BLaER1 (cell line): ENCODE data around the gene UBE2J1.
"Not testable (repeated sequence)": the region's sequence is repeated elsewhere in the genome, so short reads cannot be mapped to it uniquely, and the experiment has no call there.

Experiments
- H3K27ac ChIP-seq: shearing (Covaris generic); formaldehyde crosslinking; 2 replicates; pipeline ENCODE4 v1.8.1; 2022
- H3K27me3 ChIP-seq: shearing (Covaris generic); formaldehyde crosslinking; 2 replicates; pipeline ENCODE4 v1.8.1; 2022
- H3K36me3 ChIP-seq: shearing (Covaris generic); formaldehyde crosslinking; 2 replicates; pipeline ENCODE4 v1.8.1; 2022
- H3K4me1 ChIP-seq: shearing (Covaris generic); formaldehyde crosslinking; 2 replicates; pipeline ENCODE4 v1.8.1; 2022
- H3K4me2 ChIP-seq: shearing (Covaris generic); formaldehyde crosslinking; 2 replicates; pipeline ENCODE4 v1.8.1; 2022
- H3K4me3 ChIP-seq: shearing (Covaris generic); formaldehyde crosslinking; 2 replicates; pipeline ENCODE4 v1.8.1; 2022
- H3K9ac ChIP-seq: shearing (Covaris generic); formaldehyde crosslinking; 2 replicates; pipeline ENCODE4 v1.8.1; 2022
- H3K9me3 ChIP-seq: shearing (Covaris generic); formaldehyde crosslinking; 2 replicates; pipeline ENCODE4 v1.8.1; 2022
- H4K20me1 ChIP-seq: shearing (Covaris generic); formaldehyde crosslinking; 2 replicates; pipeline ENCODE4 v1.8.1; 2022
- Cebpa-rat ChIP-seq: shearing (Covaris generic); IDR thresholded peaks from 2 replicates; pipeline ENCODE4 v1.8.1; 2022

UBE2J1 gene, protein sequence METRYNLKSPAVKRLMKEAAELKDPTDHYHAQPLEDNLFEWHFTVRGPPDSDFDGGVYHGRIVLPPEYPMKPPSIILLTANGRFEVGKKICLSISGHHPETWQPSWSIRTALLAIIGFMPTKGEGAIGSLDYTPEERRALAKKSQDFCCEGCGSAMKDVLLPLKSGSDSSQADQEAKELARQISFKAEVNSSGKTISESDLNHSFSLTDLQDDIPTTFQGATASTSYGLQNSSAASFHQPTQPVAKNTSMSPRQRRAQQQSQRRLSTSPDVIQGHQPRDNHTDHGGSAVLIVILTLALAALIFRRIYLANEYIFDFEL

DNA sequence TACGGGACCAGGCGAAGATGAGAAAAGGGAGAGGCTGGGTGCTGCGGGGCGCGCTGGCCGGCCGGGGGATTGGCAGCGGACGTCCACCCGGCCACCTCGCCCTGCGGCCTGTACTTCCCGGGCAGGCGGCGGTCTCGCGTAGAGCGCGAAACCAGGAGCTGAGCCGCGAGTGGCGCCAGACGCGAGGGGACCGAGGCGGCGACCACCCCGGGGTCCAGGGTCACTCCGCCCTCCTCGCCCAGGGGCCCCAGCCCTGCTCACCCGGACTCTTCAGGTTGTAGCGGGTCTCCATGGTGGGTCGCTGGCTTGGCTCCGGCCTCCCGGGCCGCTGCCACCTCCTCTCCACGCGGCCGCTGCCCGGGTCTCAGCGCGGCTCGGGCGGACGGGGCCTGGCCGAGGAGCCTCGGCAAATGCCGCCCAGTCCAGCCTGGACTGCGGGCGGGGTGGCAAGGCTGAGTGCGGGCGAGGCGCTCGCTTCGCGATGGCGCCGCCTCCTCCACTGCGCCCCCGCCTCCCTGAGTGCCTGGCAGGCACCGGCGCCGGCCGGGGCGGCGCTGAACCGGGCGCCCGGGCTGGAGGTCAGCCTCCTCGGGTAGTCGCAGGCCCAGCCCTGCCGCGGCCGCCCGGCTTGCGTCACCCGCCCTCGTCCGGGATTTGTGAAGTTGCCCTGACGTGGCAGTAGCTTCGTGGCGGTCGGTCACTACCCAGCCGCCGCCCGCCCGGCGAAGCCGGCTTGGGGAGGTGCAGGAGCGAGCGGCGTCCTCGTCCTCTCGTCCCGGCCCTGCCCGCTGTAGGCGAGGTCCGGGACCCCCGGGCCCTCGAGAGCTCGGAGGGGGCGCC lies at the start of gene UBE2J1:
Gene UBE2J1, minus strand, starts transcription at position 445 of the 840 bp plus-strand sequence. Its CDS starts 153 bp downstream, at position 292.
- Histone ChIP-seq H3K4me1 (peaks cover 58% of the 10 kb centered on the region), H3K36me3 (no peaks in the 10 kb centered on the region; the same call in 1 of the 2 replicates), H3K4me3 (peak within 1 kb of the TSS; percentile 79), H3K27ac (peak within 1 kb of the TSS; percentile 98), H3K9ac (peak within 1 kb of the TSS; percentile 97), H4K20me1 (peaks cover 19% of the 10 kb centered on the region), H3K9me3 (no peaks in the 10 kb centered on the region), H3K27me3 (no peaks in the 10 kb centered on the region), H3K4me2 (peak within 1 kb of the TSS; percentile 78)
- peak; percentile 44; the same call in 1 of the 2 replicates for TF ChIP-seq Cebpa-rat

DNA sequence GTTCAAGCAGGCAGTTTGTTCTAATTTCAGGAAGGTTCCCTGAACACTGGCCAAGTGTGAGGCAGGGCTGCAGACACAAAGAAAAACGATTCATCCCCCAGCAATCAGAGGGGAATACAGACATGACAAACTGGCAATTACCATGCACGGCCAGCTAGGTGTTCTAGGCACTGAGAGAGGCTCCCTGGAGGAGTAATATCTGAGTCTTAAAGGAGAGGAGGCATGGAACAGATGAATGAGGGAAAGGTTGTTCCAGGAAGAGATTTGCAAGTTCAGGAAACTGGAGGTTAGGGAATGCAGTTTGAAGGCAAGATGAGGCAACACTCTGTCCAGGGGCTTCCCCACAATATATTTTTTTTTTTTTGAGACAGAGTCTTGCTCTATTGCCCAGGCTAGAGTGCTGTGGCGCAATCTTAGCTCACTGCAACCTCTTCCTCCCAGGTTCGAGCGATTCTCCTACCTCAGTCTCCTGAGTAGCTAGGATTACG lies 48.4 kb upstream of the UBE2J1 start:
- no peak for TF ChIP-seq Cebpa-rat
- H3K9me3 ChIP-seq, result no peaks in the 10 kb centered on the region
- H3K4me1 ChIP-seq, result peaks cover 19% of the 10 kb centered on the region

DNA sequence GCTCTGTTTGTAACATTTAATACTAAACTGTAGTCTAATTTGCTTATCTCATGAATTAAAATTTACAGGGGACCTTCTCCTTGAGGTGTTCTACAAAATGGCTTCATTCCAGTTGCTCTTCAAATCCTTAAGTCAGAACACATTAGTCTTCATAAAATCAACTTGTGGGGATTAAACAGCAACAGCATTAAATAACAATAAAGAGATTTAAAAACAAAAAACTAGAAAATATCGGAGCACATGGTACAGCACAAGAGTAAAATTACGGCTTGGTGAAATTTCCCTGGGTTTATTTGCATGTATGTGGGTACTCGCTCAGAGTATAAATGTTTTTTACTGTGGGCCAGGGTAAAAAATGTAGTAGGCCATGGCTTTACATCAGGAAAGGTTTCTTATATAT lies 47.5 kb upstream of the UBE2J1 start:
- H3K9ac ChIP-seq, result no peak overlapping the region
- H3K27ac ChIP-seq, result no peak overlapping the region
- H3K4me3 ChIP-seq, result no peak overlapping the region
- no peaks in the 10 kb centered on the region for H3K9me3 ChIP-seq
- H3K4me1 ChIP-seq, result peaks cover 18% of the 10 kb centered on the region
- H3K27me3 ChIP-seq, result no peaks in the 10 kb centered on the region
- no peak for TF ChIP-seq Cebpa-rat
- H3K4me2 ChIP-seq, result no peak overlapping the region
- peaks cover 48% of the 10 kb centered on the region for H4K20me1 ChIP-seq
- no peaks in the 10 kb centered on the region for H3K36me3 ChIP-seq

More for the DNA sequence above, 48.4 kb upstream of the UBE2J1 start:
- Histone ChIP-seq H3K36me3 (no peaks in the 10 kb centered on the region), H4K20me1 (peaks cover 56% of the 10 kb centered on the region), H3K27ac (no peak overlapping the region), H3K4me3 (no peak overlapping the region), H3K9ac (no peak overlapping the region), H3K4me2 (no peak overlapping the region), H3K27me3 (no peaks in the 10 kb centered on the region)

DNA sequence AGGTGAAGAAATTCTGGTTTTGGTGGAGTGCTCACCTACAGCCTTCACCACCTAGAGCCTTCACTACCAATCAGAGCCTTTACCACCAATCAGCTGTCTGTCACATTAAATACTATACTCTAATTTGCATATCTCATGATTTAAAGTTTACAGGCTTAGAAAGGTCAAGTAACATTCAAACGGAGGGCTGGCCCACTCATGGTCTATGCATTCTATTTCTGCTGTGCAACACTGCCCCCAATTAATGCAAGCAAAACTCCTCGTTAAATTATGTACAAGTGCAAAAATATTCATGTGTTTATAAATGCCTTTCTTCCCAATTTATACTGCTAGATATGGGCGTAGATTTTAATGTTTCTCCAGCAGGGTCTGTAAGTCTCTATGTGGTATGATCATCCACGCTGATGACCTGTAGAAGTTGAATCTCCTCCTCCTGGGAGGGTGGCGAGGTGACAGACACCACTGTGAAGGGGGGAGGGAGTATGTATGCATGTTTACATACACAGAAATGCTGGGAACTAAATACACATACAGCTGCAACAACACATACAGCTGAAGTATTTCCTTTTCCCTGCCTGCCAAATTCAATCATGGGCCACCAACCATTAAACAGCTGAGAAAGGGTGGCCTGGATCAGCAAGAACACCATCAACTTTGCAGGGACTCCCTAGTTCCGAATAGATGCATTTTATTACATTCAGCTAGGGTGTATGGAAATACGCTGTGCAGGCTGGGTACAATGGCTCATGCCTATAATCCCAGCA lies 46.4 kb upstream of the UBE2J1 start:
- Histone ChIP-seq H3K4me2 (no peak overlapping the region), H4K20me1 (peaks cover 40% of the 10 kb centered on the region)

DNA sequence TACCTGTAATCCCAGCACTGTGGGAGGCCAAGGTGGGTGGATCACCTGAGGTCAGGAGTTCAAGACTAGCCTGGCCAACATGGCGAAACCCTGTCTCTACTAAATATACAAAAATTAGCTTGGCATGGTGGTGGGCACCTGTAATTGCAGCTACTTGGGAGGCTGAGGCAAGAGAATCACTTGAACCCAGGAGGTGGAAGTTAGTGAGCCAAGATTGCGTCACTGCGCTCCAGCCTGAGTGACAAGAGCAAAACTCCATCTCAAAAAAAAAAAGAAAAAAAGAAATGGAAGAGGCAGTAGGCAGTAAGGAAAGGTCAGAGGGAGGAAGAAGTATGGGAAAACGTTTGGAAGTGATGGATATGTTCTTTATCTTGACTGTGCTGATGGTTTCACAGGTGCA lies 45.4 kb upstream of the UBE2J1 start:
- not testable (repeated sequence) for H3K27ac ChIP-seq, H3K36me3 ChIP-seq, H3K9me3 ChIP-seq, H3K27me3 ChIP-seq, H3K4me2 ChIP-seq, H3K4me3 ChIP-seq, H3K9ac ChIP-seq
- Histone ChIP-seq H3K4me1 (peaks cover 18% of the 10 kb centered on the region), H4K20me1 (peaks cover 36% of the 10 kb centered on the region)

More for the DNA sequence above, 46.4 kb upstream of the UBE2J1 start:
- Histone ChIP-seq H3K4me1 (peaks cover 18% of the 10 kb centered on the region), H3K9me3 (no peaks in the 10 kb centered on the region), H3K27ac (no peak overlapping the region), H3K36me3 (no peaks in the 10 kb centered on the region), H3K9ac (no peak overlapping the region), H3K27me3 (no peaks in the 10 kb centered on the region), H3K4me3 (no peak overlapping the region)
- TF ChIP-seq Cebpa-rat, result no peak

DNA sequence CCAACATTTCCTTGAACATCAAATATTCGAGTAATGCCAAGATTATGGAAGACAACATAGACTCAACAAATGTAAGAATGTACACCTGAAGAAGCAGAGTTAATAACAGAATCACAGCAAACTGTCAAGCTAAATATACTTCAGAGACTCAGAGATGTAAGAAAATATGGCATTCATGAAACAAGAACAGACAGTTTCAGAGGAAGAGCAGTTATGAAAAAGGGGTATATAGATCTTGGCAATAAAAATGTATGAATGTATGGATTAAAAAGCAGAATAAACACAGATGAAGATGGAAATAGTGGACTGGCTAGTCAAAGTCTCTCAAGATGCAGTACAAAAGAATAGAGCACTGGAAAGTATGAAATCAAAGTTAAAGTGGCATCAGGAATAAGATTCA lies 41.1 kb upstream of the UBE2J1 start:
- H3K9ac ChIP-seq, result no peak overlapping the region
- H3K27me3 ChIP-seq, result no peaks in the 10 kb centered on the region
- H3K4me3 ChIP-seq, result no peak overlapping the region
- H4K20me1 ChIP-seq, result peaks cover 13% of the 10 kb centered on the region; the same call in 1 of the 2 replicates
- H3K4me1 ChIP-seq, result no peaks in the 10 kb centered on the region
- TF ChIP-seq Cebpa-rat, result no peak
- no peaks in the 10 kb centered on the region for H3K9me3 ChIP-seq
- peaks cover 5% of the 10 kb centered on the region; the same call in 1 of the 2 replicates for H3K36me3 ChIP-seq
- no peak overlapping the region for H3K4me2 ChIP-seq
- no peak overlapping the region for H3K27ac ChIP-seq

DNA sequence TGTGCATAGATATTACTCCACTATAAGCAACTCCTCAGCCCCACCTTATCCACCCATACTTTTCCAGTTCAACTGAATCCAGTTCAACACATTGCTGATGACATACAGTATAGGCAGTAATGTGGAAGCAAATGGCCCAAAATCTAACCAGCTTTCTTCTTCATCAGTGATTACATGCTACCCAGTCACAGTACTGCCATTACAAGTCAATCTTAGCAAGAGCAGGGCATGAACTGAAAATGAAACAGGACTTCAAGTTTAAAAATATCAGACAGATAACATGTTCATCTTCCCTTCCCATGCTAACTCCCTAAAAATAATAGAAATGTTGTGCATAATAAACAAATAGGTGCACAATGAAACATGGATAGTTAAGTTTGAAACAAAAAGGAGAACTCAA lies 40.3 kb upstream of the UBE2J1 start:
- Histone ChIP-seq H3K27ac (no peak overlapping the region), H3K4me2 (no peak overlapping the region), H3K4me3 (no peak overlapping the region), H3K9me3 (no peaks in the 10 kb centered on the region), H4K20me1 (peaks cover 20% of the 10 kb centered on the region), H3K27me3 (no peaks in the 10 kb centered on the region), H3K36me3 (peaks cover 5% of the 10 kb centered on the region; the same call in 1 of the 2 replicates), H3K9ac (no peak overlapping the region), H3K4me1 (peaks cover 4% of the 10 kb centered on the region; the same call in 1 of the 2 replicates)
- TF ChIP-seq Cebpa-rat, result no peak

DNA sequence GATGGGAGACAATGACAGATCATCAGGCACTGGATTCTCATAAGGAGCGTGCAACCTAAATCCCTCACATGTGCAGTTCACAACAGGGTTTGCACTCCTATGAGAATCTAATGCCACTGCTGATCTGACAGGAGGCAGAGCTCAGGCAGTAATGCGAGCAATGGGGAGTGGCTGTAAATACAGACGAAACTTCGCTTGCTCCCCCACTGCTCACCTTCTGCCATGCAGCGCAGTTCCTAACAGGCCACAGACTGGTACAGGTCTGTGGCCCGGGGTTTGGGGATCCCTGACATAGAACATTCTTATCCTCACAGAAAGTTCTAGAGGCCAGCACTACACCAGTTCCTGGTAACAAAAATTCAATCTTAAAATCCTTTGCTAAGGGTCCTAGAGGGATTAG lies 36.3 kb upstream of the UBE2J1 start:
- H3K36me3 ChIP-seq, result peaks cover 30% of the 10 kb centered on the region
- H3K27me3 ChIP-seq, result no peaks in the 10 kb centered on the region
- H3K4me2 ChIP-seq, result no peak overlapping the region
- H3K9me3 ChIP-seq, result no peaks in the 10 kb centered on the region
- peaks cover 10% of the 10 kb centered on the region; the same call in 1 of the 2 replicates for H3K4me1 ChIP-seq
- H3K4me3 ChIP-seq, result no peak overlapping the region
- no peak overlapping the region for H3K27ac ChIP-seq
- no peak for TF ChIP-seq Cebpa-rat
- no peak overlapping the region for H3K9ac ChIP-seq
- peaks cover 26% of the 10 kb centered on the region for H4K20me1 ChIP-seq

DNA sequence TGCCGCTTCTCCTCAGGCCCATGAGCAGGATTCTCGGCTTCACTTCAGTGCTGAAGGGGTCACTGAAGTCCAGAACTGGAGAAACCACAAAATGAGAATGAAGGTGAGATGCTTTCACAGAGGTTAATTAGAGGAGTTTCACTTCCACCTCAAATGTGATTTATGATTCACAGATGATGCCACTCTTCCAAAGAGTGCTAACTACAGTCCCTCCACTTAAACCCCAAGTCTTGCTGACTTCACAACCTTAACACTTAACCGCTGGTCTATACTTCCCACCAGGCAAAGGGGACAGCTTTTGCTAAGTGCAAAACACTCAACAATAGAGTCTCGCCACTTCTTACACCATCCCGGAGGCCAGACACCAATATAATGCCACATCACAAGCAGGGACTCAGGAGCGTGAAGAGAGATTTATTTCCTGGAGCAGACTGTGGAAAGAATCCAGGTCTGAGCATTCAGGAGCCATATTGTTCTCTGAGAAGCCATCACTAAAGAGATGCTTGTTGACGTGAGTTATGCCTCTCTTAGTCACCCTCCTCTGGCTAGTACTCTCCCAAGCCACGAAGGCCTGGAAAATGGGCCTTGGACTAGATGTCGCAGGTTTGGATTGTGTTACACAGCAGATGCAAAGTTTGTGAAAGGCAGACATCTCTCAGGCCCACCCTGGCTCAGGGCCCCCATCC lies 35.1 kb upstream of the UBE2J1 start:
- no peaks in the 10 kb centered on the region for H3K9me3 ChIP-seq
- H3K4me2 ChIP-seq, result no peak overlapping the region
- no peak overlapping the region for H3K27ac ChIP-seq
- no peak overlapping the region for H3K4me3 ChIP-seq
- no peak overlapping the region for H3K9ac ChIP-seq
- no peak for TF ChIP-seq Cebpa-rat
- no peaks in the 10 kb centered on the region for H3K27me3 ChIP-seq
- H3K4me1 ChIP-seq, result peaks cover 10% of the 10 kb centered on the region; the same call in 1 of the 2 replicates
- H3K36me3 ChIP-seq, result peaks cover 25% of the 10 kb centered on the region
- H4K20me1 ChIP-seq, result peaks cover 21% of the 10 kb centered on the region
